Activated CD8-positive, alpha-beta memory T cell treated with anti-CD3 and anti-CD28 coated beads, Interleukin-2, amount 50 U/mL, for 24 hours (primary cell): ENCODE data around the gene C10orf67.
"Not testable (repeated sequence)": the region's sequence is repeated elsewhere in the genome, so short reads cannot be mapped to it uniquely, and the experiment has no call there.

Source experiments
- DNase-seq: peaks from one replicate; pipeline ENCODE4 v3.0.0-alpha.2; 2020; ENCODE audit errors: extremely low read depth

C10orf67 gene

GRCh38 chr10:23362069-23362830 lies 17.7 kb upstream of the C10orf67 start:
- DNase-seq = no peak

GRCh38 chr10:23361665-23362064 lies 17.1 kb upstream of the C10orf67 start:
- DNase-seq = no peak

- DNase-seq = no peak
Observed at GRCh38 chr10:23359692-23360380, 15.2 kb upstream of the C10orf67 start.

GRCh38 chr10:23358357-23358756 lies 13.8 kb upstream of the C10orf67 start:
- no peak for DNase-seq

- DNase-seq = no peak
Observed at GRCh38 chr10:23354630-23355279, 10.2 kb upstream of the C10orf67 start.

GRCh38 chr10:23351926-23352519 lies 7.4 kb upstream of the C10orf67 start:
- no peak for DNase-seq

GRCh38 chr10:23350706-23351105 lies 6.1 kb upstream of the C10orf67 start:
- DNase-seq = not testable (repeated sequence)

- DNase-seq = no peak
Observed at GRCh38 chr10:23345861-23346260, 1.3 kb upstream of the C10orf67 start.

- no peak for DNase-seq
Observed at GRCh38 chr10:23343591-23344240, 881 bp downstream of the C10orf67 start.

- no peak for DNase-seq
Observed at GRCh38 chr10:23342213-23342884, 2.2 kb downstream of the C10orf67 start.

GRCh38 chr10:23341004-23341403 lies 3.6 kb downstream of the C10orf67 start:
- DNase-seq = no peak

GRCh38 chr10:23340354-23340753 lies 4.2 kb downstream of the C10orf67 start:
- DNase-seq = no peak

- no peak for DNase-seq
Observed at GRCh38 chr10:23338886-23339285, 5.7 kb downstream of the C10orf67 start.

GRCh38 chr10:23338155-23338828 lies 6.3 kb downstream of the C10orf67 start:
- DNase-seq = no peak

GRCh38 chr10:23337616-23338015 lies 7.0 kb downstream of the C10orf67 start:
- DNase-seq = no peak

- no peak for DNase-seq
Observed at GRCh38 chr10:23331567-23332301, 12.9 kb downstream of the C10orf67 start.

GRCh38 chr10:23330948-23331347 lies 13.6 kb downstream of the C10orf67 start:
- no peak for DNase-seq

- DNase-seq = no peak
Observed at GRCh38 chr10:23326544-23327307, 17.9 kb downstream of the C10orf67 start.

GRCh38 chr10:23325132-23325531 lies 19.5 kb downstream of the C10orf67 start:
- DNase-seq = no peak
